Urothelium cell line (cell line): ENCODE data around the gene LRRC19.

Source experiments
- DNase-seq: peaks from one replicate; pipeline ENCODE4 v3.0.0; 2011; ENCODE audit warnings: low spot score, mixed read lengths
- FAIRE-seq: peaks from 2 replicates; lab custom pipeline; 2011; peaks lifted over from hg19 to GRCh38; lab: Jason Lieb, UNC

Gene LRRC19

DNA sequence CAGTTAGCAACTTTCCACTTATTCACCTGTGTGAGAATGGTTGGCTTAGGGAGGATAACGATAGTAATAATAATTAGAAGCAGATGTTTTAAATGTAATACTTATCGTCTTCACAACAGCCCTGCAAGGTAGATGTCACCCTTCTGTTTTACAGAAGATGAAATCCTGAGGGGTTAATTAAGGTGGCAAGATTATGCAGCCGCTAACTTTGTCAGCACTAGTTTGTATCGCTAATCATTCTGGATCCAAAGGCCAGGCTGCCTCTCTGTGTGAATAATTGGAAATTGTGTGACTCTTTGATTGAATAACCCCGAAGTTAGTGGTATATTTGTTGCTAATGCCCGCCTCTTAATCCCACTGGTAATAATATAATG, 48.6 kb downstream of the LRRC19 start:
- DNase-seq (no peak), FAIRE-seq (peak; percentile 23)

DNA sequence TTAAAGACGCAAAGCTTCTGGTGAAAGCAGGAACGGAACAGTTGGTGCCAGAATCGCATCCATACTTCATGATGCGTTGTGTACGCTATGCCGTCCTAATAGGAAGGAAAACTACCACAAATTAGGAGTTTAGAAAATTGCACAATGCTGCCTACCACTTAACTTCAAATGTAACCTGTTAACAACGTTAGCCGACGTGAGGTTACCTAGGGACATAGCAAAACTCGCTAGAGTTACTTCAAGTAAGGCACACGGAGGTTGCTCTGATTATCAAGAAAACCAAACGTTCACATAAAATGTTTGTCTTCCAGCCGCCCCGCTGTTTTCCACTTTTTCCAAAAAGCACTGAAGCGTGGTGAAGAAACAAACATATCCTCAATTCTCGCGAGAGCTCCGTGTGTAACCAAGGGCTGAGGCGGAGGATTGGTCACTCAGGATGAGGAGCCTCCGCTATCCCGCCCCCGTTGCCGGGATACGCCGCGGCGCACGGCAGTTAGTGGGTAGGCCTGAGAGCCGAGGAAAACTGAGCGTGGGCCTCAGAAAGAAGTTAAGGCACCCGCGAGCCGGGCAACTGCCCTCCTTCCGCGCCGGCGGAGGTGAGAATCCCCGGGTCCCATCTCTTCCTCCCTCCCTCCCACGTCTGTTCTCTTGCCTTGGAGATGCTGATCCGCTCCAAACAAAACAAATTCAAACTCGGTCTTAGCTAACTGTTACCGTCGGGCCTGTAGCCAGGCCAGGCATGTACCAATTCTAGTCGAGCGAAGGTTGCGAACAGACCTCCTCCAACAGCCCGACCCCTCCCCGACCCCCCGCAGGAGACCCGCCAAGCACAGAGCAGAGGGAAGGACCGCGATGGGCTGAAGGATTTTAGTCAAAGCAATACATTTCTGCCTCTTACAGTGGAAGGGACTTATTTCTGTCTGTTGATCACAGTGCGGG, 49.3 kb downstream of the LRRC19 start, which contains the start of gene IFT74:
TSS of gene IFT74 (plus strand) at position 492 of the 939 bp plus-strand sequence. CDS start 5,556 bp downstream, outside the sequence.
- DNase-seq (peak; percentile 100), FAIRE-seq (peak; percentile 92)

DNA sequence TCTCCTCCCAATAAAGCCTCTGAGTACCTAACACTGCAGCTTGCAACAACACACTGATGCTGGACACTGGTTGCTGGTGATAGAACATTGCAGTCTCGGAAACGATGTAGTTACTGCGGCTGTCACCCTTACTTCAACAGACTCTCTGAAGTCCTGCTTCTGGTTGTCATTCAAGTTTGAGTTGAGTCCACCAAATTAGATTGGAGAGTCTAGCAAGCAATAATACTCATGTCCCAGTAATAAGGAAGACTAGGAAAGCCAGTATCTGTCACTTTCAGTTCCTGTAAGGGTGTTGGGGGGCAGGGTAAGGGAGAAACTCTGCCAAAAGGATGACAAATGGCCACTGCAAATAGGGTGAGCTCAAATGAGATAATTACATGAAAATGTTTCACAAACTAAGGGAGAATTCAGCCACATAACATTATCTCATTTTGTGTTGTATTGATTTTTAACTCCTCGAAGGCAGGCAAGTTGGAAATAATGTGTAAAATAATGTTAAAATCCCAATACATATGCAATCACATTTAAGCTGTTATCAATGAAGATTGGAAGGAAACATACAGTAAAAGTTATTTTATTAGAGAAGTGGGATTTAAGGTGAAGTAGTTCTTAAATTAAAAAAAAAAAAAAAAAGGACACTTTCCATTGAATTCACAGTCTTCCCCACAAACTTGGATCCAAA, 50.1 kb downstream of the LRRC19 start:
- DNase-seq (peak; percentile 15), FAIRE-seq (no peak)

DNA sequence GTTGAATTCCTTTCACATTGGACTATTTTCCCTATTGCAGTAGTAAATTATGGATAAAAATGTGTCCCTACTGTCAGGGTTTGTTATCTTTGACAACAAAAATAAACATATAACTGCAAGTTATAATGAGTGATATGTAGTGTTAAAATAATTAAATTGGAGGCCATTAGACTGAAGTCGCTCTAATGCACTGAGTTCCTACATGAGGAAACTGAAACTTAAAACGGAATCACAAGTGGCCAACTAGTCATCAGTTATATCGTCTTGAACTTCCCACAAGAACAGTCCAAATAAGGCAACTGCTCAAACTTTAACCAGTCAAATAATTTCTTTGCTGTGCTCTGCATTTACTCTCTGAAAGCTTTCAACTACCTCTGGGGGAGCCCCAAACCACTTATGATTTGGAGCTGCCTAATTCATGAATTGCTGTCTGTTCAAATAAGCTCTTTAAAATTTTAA, 51.4 kb downstream of the LRRC19 start:
- no peak for DNase-seq
- FAIRE-seq: no peak

DNA sequence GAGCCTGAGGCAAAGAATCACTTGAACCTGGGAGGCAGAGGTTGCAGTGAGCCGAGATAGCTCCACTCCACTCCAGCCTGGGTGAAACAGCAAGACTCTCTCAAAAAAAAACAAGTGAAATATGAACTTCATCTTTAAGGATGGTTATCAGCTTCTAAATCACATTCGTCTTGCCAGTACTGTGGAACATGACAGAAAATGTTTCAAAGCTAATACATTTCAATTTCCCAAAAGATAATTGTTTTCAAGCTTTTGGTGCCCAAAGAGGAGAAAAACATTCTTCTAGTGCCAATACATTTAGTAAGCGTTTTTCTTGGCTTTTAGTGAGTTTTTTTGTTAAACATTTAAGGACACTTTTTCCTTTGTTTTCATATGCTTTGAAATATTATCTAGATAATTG, 53.7 kb downstream of the LRRC19 start:
- FAIRE-seq (no peak), DNase-seq (no peak)

DNA sequence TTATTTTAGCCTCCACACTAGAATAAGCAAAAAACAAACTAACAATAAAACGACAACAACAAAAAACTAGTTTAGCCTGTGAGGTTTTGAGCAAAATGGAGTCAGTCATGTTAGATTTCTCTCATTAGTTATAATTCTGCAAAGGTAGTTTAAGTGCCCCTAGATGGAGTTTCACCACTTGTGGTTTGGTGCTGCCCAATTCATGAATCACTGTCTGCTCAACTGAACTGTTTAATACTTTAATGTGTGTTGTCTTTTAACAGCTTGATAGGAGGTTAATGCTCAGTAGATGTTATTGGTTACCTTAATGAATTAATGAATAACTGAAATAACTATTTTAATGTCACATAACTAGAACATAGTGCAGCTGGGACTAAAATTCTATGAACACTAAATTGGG, 55.0 kb downstream of the LRRC19 start:
- FAIRE-seq (no peak), DNase-seq (no peak)

DNA sequence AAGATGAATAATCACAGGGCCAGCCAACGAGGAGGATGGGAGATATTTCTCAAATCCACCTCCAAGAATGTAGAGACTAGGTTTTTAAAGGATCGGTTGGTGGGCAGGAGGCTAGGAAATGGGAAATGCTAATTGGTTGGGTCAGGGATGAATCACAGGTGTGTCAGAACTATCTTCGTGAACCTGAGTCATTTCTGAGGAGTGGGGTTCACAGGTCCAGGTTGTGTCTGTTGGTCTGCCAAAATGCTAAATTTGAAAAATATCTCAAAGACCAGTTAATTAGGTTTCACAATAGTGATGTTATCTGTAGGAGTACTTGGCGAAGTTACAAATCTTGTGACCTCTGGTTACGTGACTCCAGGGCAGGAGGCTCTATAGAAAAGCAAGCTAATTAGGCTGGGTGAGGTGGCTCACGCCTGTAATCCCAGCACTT, 55.8 kb downstream of the LRRC19 start:
- no peak for DNase-seq
- FAIRE-seq: no peak

DNA sequence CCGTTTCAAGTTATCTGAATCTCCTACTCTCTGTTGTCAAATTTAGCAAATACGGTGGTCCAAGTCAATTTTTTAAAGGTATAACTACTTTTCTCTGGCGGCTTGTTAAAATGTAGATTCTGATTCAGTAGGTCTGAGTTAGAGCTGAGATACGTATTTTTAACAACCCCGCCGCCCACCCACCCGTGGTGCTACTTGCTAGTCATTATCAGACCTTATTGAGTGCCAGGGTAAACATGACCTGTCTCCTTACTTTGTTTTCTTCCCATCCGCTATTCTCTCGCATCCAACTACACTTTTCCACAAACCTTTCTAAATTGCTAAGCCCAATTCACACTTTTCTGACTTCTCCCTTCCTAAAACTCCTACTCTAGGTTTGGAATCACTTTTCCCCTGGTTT, 57.7 kb downstream of the LRRC19 start:
- no peak for FAIRE-seq
- no peak for DNase-seq

DNA sequence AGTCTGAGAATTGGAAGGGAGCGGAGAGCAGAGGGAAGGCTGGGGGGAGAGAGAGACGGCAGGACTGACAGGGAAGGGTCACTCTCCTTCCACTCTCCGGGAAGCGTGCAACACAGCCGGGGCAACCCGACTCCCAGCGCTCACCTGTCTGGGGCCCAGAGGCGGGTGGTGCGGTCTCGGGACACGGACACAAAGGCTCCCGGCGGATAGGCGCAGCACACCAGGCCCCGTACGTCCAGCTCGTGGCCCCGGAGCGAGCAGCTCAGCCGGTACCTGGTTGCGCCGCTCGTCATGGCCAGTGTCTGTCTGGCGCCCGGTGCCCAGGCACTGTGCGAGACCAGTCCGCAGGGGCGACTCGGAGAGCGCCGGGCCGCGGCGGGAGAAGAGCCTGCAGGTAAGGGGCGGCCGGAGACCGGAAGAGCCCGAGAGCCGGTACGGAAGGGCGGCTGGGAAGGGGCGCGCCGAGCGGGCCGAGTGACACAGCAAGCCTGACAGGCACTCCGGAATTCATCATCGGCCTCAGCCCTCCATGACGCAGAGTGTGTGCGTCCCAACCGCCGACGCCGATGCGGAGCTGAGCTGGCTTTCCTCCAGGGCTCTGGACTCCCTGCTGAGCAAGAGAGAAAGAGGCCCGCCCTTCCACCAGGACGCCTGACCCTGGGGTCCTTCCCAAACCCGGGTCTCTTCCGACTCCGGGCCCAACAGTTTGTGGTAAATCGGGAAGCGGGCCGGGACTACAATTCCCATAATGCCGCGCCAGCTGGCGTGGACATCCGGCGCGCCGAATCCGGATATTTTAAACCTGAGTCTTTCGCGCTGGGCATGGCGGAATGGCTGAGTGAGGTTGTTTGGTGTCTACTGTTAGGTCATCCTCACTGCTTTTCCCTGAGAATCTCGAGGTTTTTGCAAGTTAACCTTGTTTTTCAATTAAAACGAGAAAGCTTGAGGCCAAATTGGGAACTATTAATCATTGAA, 58.4 kb downstream of the LRRC19 start, which contains the start of gene PLAA:
TSS of gene PLAA (minus strand) at position 490 of the 975 bp plus-strand sequence. CDS start at position 293, 197 bp downstream.
- FAIRE-seq (peak; percentile 63), DNase-seq (peak; percentile 98)

DNA sequence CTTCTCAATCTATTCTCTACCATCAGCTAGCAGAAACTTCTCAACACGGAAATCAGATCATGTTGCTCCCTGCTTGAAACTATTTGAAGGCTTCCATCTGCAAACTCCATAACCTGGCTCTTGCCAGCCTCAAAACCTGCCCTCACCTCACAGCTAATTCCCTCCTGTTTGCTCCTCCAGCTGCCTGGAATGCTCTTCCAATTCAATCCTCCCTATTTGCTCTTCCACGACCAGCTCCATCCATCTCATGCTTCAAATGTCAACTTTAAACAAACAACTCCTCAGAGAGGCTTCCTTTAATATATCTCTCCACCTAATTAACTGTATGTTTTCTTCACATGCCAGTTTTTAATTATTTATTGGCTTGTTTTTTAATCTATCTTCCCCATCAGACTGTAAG, 59.9 kb downstream of the LRRC19 start:
- DNase-seq (no peak), FAIRE-seq (peak; percentile 5)
